ENCODE results near the gene RAB11FIP3. TPM values are rescaled to one million over a fixed set of nuclear protein-coding genes. Genes with fewer than 3 reads are reported as not detected.

Gene RAB11FIP3
- total and polyA plus RNA-seq, 2 of the 13 experiments (the other 11 are each of a cell fraction or from before 2014, with no cell fraction given) = 34.3 to 57.6 TPM

DNA sequence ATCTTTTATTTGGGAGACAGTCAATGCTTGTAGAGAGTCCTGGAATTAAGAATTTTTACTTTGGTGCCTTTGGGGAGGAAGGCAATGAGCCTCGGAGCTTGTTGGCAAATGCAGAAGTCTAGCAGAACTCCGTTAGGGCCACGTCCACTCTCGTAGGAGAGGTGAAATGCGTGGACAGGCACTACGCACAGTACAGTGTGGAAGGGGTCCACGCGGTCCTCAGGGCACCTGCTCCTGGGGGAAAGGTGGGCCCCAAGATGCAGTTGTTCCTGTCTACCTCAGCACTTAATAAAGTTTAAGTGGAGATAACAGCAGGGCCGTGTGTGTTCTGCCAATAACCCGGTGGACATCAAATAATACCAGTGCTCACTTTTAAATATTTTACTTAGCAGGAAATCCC, 1.8 kb downstream of the RAB11FIP3 start:
- H3K27me3 ChIP-seq (ENCODE audit: control insufficient read depth in 1 of 2, insufficient read depth in 2 of 2, low read length in 2 of 2) = no peaks in the 10 kb centered on the region; a peak in 1 of 5 replicates
- H3K4me3 ChIP-seq (replicated peaks in 1 of 3; ENCODE audit: insufficient read depth in 1 of 3, low read depth in 2 of 3, low read length in 3 of 3) = peak overlapping the region; percentile 63 to 95 (median 87)
- no peak for TF ChIP-seq ZNF496 (CRISPR knock-in tag; IDR thresholded peaks at IDR 0.05; ENCODE audit: insufficient replicate concordance)
- TF ChIP-seq, protein P1, sequence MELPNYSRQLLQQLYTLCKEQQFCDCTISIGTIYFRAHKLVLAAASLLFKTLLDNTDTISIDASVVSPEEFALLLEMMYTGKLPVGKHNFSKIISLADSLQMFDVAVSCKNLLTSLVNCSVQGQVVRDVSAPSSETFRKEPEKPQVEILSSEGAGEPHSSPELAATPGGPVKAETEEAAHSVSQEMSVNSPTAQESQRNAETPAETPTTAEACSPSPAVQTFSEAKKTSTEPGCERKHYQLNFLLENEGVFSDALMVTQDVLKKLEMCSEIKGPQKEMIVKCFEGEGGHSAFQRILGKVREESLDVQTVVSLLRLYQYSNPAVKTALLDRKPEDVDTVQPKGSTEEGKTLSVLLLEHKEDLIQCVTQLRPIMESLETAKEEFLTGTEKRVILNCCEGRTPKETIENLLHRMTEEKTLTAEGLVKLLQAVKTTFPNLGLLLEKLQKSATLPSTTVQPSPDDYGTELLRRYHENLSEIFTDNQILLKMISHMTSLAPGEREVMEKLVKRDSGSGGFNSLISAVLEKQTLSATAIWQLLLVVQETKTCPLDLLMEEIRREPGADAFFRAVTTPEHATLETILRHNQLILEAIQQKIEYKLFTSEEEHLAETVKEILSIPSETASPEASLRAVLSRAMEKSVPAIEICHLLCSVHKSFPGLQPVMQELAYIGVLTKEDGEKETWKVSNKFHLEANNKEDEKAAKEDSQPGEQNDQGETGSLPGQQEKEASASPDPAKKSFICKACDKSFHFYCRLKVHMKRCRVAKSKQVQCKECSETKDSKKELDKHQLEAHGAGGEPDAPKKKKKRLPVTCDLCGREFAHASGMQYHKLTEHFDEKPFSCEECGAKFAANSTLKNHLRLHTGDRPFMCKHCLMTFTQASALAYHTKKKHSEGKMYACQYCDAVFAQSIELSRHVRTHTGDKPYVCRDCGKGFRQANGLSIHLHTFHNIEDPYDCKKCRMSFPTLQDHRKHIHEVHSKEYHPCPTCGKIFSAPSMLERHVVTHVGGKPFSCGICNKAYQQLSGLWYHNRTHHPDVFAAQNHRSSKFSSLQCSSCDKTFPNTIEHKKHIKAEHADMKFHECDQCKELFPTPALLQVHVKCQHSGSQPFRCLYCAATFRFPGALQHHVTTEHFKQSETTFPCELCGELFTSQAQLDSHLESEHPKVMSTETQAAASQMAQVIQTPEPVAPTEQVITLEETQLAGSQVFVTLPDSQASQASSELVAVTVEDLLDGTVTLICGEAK (IDR thresholded peaks at IDR 0.05) = no peak
- TF ChIP-seq, protein P1 (CRISPR knock-in tag; IDR thresholded peaks at IDR 0.05) = peak; percentile 79; the same call in 1 of the 2 replicates
- peaks cover 60% of the 10 kb centered on the region for H3K4me1 ChIP-seq (ENCODE audit: insufficient read depth, low read length)
- H2AFZ ChIP-seq (ENCODE audit: low read length) = no peak overlapping the region
- WGBS (ENCODE audit: low lambda C conversion rate) = 13% methylated on average over 10 of the region's 10 CpGs
- H4K20me1 ChIP-seq (ENCODE audit: insufficient read depth, low read length) = peaks cover 16% of the 10 kb centered on the region
- in situ Hi-C loops (cut with HindIII; ENCODE audit: extremely low pct_ligation_motif_present, low pct_unique_long_range_greater_than_20kb) = no loop called here
- no peak for FAIRE-seq
- intact Hi-C loops (cut with micrococcal nuclease; ENCODE audit: unreplicated experiment) = no loop called here
- H3K9ac ChIP-seq (ENCODE audit: insufficient read depth, low read depth, low read length) = peak overlapping the region; percentile 72
- ChIA-PET POLR2A (interaction anchor here (1.7 to 2.5 kb wide), 2 partner anchors 17 to 48 kb away, joined by 5 to 10 read pairs; no protein-coding TSS in a partner anchor), CTCF (ENCODE audit: low intra/inter-chr PET ratio, low total read pairs) (no interaction called here)
- no peak for ATAC-seq
- DNase-seq (ENCODE audit: low spot score) = no peak
- H3K27ac ChIP-seq (ENCODE audit: extremely low read length, insufficient read depth, low read length) = no peak overlapping the region
- H3K36me3 ChIP-seq (replicated peaks in 1 of 2; ENCODE audit: control insufficient read depth in 1 of 2, insufficient read depth in 2 of 2, low read length in 2 of 2) = no peaks in the 10 kb centered on the region; a peak in 1 of 5 replicates
- peak overlapping the region; percentile 78 for H3K4me2 ChIP-seq (ENCODE audit: low read depth, low read length)
- BruUV-seq (replicated peaks) = TSS peak; percentile 62
- peaks cover 46% of the 10 kb centered on the region for H3K79me2 ChIP-seq (ENCODE audit: insufficient read depth, low read length)
- H3K9me3 ChIP-seq (ENCODE audit: low read length) = no peaks in the 10 kb centered on the region
